ENCODE data around the gene LRP10. TPM values are rescaled to one million over a fixed set of nuclear protein-coding genes. Genes with fewer than 3 reads are reported as not detected.

The LRP10 gene
- total RNA-seq, 2 donors from 2014 or later, result 54.2 to 144 TPM

DNA sequence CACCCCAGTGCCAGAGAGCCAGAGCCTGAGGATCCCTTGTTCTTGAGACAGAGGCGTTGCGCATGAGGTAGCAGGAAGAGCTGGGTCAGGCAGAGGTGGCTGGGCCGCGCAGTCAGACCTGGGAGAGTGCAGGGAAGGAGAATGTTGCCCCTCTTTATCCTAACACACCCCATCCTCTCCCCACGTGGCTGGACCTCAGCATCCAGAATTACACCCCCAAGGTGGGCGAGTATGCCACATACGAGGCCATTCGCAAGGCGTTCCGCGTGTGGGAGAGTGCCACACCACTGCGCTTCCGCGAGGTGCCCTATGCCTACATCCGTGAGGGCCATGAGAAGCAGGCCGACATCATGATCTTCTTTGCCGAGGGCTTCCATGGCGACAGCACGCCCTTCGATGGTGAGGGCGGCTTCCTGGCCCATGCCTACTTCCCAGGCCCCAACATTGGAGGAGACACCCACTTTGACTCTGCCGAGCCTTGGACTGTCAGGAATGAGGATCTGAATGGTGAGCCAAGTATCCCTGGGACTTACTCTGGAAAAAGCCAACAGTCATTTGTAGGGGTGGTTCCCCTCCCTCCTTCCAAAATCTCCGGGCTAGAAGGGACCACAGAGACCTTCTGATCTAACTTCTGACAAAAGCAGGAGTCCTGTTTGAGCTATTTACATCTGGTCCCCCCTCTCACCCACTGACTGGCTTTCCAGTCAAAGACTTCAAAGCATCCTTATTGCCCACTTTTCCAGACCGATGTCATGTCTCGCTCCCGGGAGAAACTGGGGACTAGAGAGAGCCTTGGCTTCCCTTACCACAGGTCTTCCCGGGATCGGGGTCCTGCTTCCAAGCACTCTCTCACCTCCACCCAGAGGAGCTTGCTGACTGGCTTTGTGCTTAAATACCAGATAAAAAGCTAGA is 29.1 kb upstream of the LRP10 start:
- H3K4me3 ChIP-seq, result no peak overlapping the region
- no peak overlapping the region for H3K27ac ChIP-seq
- H3K9me3 ChIP-seq, result no peaks in the 10 kb centered on the region
- peaks cover 58% of the 10 kb centered on the region for H3K36me3 ChIP-seq
- TF ChIP-seq, protein P1, sequence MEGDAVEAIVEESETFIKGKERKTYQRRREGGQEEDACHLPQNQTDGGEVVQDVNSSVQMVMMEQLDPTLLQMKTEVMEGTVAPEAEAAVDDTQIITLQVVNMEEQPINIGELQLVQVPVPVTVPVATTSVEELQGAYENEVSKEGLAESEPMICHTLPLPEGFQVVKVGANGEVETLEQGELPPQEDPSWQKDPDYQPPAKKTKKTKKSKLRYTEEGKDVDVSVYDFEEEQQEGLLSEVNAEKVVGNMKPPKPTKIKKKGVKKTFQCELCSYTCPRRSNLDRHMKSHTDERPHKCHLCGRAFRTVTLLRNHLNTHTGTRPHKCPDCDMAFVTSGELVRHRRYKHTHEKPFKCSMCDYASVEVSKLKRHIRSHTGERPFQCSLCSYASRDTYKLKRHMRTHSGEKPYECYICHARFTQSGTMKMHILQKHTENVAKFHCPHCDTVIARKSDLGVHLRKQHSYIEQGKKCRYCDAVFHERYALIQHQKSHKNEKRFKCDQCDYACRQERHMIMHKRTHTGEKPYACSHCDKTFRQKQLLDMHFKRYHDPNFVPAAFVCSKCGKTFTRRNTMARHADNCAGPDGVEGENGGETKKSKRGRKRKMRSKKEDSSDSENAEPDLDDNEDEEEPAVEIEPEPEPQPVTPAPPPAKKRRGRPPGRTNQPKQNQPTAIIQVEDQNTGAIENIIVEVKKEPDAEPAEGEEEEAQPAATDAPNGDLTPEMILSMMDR (IDR thresholded peaks at IDR 0.05), result no peak
- peaks cover 0 to 38% of the 10 kb centered on the region in 2 donors for H3K4me1 ChIP-seq
- DNase-seq (ENCODE audit: low spot score), result no peak
- H3K27me3 ChIP-seq, result no peaks in the 10 kb centered on the region

DNA sequence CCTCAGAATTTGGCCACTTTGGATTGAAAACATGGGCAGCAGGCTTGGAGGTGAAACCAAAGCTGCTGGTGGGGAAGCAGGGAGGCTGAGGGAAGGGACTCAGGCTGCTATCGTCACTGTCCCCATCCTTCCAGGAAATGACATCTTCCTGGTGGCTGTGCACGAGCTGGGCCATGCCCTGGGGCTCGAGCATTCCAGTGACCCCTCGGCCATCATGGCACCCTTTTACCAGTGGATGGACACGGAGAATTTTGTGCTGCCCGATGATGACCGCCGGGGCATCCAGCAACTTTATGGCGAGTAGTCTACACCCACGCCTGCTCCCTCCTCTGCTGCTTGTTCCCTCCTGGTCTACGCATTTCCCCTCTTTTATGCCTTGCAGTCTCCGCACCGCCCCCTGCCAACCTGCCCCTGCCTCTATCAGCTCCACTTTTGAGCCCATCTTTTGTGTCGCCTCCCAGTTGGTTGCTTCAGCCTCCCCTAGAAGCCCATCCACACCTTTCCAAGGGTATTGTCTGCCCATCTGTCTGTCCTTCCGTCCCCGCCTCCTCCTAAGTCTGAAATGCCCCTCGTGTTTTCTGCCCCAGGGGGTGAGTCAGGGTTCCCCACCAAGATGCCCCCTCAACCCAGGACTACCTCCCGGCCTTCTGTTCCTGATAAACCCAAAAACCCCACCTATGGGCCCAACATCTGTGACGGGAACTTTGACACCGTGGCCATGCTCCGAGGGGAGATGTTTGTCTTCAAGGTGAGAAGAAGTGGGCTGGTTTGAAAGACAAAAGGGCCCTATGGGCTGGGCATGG is 28.2 kb upstream of the LRP10 start:
- H3K36me3 ChIP-seq, result peaks cover 58% of the 10 kb centered on the region
- DNase-seq (ENCODE audit: low spot score), result no peak
- H3K27ac ChIP-seq, result no peak overlapping the region
- peaks cover 0 to 38% of the 10 kb centered on the region in 2 donors for H3K4me1 ChIP-seq
- TF ChIP-seq, protein P1 (IDR thresholded peaks at IDR 0.05), result no peak
- no peak overlapping the region for H3K4me3 ChIP-seq
- H3K27me3 ChIP-seq, result no peaks in the 10 kb centered on the region
- no peaks in the 10 kb centered on the region for H3K9me3 ChIP-seq

DNA sequence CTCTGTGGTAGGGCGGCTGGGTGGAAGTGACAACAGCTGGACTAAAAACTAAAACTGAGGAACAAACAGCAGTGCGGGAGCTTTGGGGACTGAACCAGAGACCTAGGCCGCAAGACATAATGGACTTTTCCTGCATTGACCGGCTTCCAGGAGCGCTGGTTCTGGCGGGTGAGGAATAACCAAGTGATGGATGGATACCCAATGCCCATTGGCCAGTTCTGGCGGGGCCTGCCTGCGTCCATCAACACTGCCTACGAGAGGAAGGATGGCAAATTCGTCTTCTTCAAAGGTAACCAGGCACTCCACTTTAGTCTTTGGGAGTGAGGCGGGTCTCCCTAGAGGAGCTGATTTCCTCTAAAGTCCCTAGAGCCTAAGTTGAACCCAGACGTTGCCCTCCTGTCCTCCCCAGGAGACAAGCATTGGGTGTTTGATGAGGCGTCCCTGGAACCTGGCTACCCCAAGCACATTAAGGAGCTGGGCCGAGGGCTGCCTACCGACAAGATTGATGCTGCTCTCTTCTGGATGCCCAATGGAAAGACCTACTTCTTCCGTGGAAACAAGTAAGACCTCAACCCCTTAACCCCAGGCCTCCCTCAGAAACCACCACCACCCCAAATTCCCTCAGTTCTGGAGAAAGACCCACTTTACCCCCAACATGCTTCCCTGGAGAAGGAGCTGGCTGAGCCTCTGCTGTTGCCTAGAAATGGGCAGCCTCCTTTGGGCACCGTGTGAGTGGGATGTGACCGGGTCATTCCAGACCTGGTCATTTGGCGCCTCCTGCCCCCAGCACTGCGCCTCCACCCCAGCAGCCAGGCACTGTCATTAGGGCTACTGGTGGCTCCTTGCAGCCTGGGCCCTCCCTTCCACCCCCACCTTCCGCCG is 27.1 kb upstream of the LRP10 start:
- no peaks in the 10 kb centered on the region for H3K27me3 ChIP-seq
- H3K36me3 ChIP-seq, result peaks cover 58% of the 10 kb centered on the region
- peaks cover 0 to 38% of the 10 kb centered on the region in 2 donors for H3K4me1 ChIP-seq
- TF ChIP-seq, protein P1 (IDR thresholded peaks at IDR 0.05), result no peak
- no peak for DNase-seq (ENCODE audit: low spot score)
- H3K9me3 ChIP-seq, result no peaks in the 10 kb centered on the region
- H3K27ac ChIP-seq, result no peak overlapping the region
- H3K4me3 ChIP-seq, result no peak overlapping the region

DNA sequence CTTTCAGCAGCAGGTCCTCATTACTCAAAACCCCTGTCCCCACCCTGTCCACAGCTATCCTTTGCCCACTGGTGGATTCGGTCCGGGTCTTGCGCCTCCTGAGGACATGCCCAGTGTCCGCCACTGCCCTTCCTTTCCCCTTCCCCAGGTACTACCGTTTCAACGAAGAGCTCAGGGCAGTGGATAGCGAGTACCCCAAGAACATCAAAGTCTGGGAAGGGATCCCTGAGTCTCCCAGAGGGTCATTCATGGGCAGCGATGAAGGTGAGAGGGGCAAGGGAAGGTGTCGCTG is 26.5 kb upstream of the LRP10 start:
- no peak overlapping the region for H3K27ac ChIP-seq

More for the DNA sequence above, 26.5 kb upstream of the LRP10 start:
- TF ChIP-seq, protein P1 (IDR thresholded peaks at IDR 0.05), result no peak
- Histone ChIP-seq H3K36me3 (peaks cover 58% of the 10 kb centered on the region), H3K9me3 (no peaks in the 10 kb centered on the region), H3K4me3 (no peak overlapping the region), H3K27me3 (no peaks in the 10 kb centered on the region), H3K4me1 (peaks cover 0 to 43% of the 10 kb centered on the region in 2 donors)
- DNase-seq (ENCODE audit: low spot score), result no peak

Measured in right atrium auricular region (tissue), 2 donors.